Activated CD4-positive, alpha-beta memory T cell treated with anti-CD3 and anti-CD28 coated beads, Interleukin-2, amount 10 ng/mL, durations not matched to agents 7 days and 5 days (primary cell): ENCODE measurements around the gene CYP4F2. TPM values are rescaled to one million over a fixed set of nuclear protein-coding genes. Genes with fewer than 3 reads are reported as not detected.
"Not testable (repeated sequence)": the region's sequence is repeated elsewhere in the genome, so short reads cannot be mapped to it uniquely, and the experiment has no call there.

Experiments used
- CTCF ChIA-PET: fragments of 350-600 bp; sonication (Branson Sonifier 250); formaldehyde crosslinking; loops from one replicate; lab custom pipeline; 2021; ENCODE audit warnings: antibody characterized with exemption, inconsistent platforms; lab: Charles Lee
- POLR2A ChIA-PET: fragments of 350-600 bp; sonication (Branson Sonifier 250); formaldehyde crosslinking; loops from one replicate; lab custom pipeline; 2021; ENCODE audit warnings: antibody characterized with exemption; lab: Charles Lee
- DNase-seq: peaks from one replicate; pipeline ENCODE4 v3.0.0-alpha.2; 2020
- H3K27ac Mint-ChIP-seq: one replicate; pipeline ENCODE4 v1.8.0; 2021; ENCODE audit warnings: mild to moderate bottlenecking, mixed read lengths
- H3K27me3 Mint-ChIP-seq: one replicate; pipeline ENCODE4 v1.8.0; 2021; ENCODE audit warnings: mixed read lengths
- H3K36me3 Mint-ChIP-seq: one replicate; pipeline ENCODE4 v1.8.0; 2021; ENCODE audit warnings: low read depth, mixed read lengths
- H3K4me1 Mint-ChIP-seq: one replicate; pipeline ENCODE4 v1.8.0; 2021; ENCODE audit warnings: mixed read lengths
- H3K4me3 Mint-ChIP-seq: one replicate; pipeline ENCODE4 v1.8.0; 2021; ENCODE audit warnings: mild to moderate bottlenecking, mixed read lengths
- H3K9me3 Mint-ChIP-seq: one replicate; pipeline ENCODE4 v1.8.0; 2021; ENCODE audit warnings: mixed read lengths
- total RNA-seq, 2 experiments: library from RNA; stranded (reverse); gene quantifications; one replicate each; pipeline ENCODE4 v1.2.3, GENCODE V29; 2021

The CYP4F2 gene
- total RNA-seq, 2 experiments from 2014 or later = not detected

DNA sequence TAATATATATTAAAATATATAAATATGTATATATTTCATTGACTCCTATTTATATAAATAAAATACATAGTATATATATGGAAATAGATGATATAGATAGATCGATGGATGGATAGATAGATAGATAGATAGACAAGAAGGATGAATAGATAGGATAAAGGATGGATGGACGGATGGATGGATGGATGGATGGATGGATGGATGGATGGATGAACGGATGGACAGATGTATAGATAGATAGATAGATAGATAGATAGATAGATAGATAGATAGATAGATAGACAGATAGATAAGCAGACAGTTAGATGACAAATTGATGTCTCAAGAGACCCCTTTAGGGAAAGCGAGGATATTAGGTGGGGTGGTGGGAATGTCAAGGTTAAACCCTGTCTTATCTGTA is 21.4 kb upstream of the CYP4F2 start:
- CTCF ChIA-PET = no interaction called here
- peaks cover 26% of the 10 kb centered on the region for H3K27me3 Mint-ChIP-seq

DNA sequence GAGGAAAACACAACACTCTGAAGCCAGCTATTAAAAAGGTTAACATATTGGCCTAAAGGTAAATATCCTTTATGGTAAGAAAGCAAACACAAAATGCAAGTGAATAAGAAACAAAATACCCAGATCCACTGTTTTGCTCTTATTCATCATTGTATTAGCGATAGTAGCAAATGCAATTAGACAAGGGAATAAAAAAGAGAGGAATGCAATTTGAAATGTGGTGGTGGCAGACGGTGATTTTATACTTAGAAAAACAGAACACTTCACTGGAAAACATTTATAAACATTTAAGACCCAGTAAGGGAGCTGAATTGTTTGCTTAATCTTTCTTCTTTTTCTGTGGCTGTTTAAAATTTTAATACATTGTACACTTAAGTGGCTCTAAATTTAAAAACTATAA is 17.2 kb upstream of the CYP4F2 start:
- Mint-ChIP-seq H3K27me3 (peaks cover 34% of the 10 kb centered on the region), H3K4me1 (no peaks in the 10 kb centered on the region), H3K4me3 (no peak overlapping the region), H3K9me3 (peaks cover 3% of the 10 kb centered on the region), H3K27ac (no peak overlapping the region), H3K36me3 (no peaks in the 10 kb centered on the region)
- CTCF ChIA-PET = interaction anchor here (1.3 kb wide), 1 partner anchor 127 kb away, joined by 3 read pairs; no protein-coding TSS in a partner anchor
- DNase-seq = no peak
- POLR2A ChIA-PET = no interaction called here

More for the DNA sequence above, 21.4 kb upstream of the CYP4F2 start:
- Mint-ChIP-seq H3K36me3 (no peaks in the 10 kb centered on the region), H3K4me3 (no peak overlapping the region), H3K4me1 (no peaks in the 10 kb centered on the region), H3K27ac (no peak overlapping the region), H3K9me3 (peaks cover 3% of the 10 kb centered on the region)
- no peak for DNase-seq
- POLR2A ChIA-PET = no interaction called here

DNA sequence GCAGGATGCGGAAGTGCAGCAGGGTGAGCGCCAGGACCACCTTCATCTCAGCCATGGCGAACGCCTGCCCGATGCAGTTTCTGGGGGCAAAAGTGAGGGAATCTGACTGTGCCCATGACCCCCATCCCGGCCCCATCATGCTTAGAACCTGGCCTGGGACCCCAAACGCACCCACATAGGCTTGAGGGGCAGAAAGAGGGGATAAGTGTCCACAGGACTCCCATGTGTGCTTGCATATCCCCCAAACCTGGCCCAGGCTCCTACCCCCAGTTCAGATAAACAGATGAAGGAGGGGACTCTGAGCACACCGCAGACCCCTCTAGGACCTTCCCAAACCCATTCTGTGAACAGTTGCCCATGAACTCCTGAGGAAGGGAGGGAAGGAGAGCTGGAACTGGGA is 16.0 kb upstream of the CYP4F2 start:
- ChIA-PET POLR2A (no interaction called here), CTCF (no interaction called here)
- peaks cover 3% of the 10 kb centered on the region for H3K9me3 Mint-ChIP-seq
- no peaks in the 10 kb centered on the region for H3K4me1 Mint-ChIP-seq
- H3K27ac Mint-ChIP-seq = no peak overlapping the region
- no peaks in the 10 kb centered on the region for H3K36me3 Mint-ChIP-seq
- no peak for DNase-seq
- H3K27me3 Mint-ChIP-seq = peaks cover 42% of the 10 kb centered on the region
- H3K4me3 Mint-ChIP-seq = no peak overlapping the region

DNA sequence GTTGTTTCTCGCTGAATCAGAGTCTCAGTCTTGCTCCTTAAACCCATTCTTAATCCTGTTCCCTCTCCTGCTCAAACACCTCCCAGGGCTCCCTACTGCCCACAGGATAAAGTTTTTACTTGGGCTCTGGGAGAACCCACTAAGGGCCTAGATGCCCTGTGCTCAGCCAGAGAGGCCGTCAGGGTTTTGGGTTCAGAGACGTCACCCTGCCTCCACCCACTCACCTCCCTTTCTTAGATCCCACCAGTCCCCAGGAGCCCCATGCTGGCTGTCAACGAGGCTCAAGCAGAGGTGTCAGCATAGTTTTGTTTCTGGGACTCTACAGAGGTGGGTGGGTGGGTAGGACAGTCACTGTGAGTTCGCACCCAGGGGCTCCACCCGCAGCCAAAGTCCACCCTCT is 15.5 kb upstream of the CYP4F2 start:
- H3K4me3 Mint-ChIP-seq = no peak overlapping the region
- CTCF ChIA-PET = no interaction called here
- H3K9me3 Mint-ChIP-seq = peaks cover 3% of the 10 kb centered on the region
- POLR2A ChIA-PET = no interaction called here
- H3K36me3 Mint-ChIP-seq = no peaks in the 10 kb centered on the region
- H3K27ac Mint-ChIP-seq = no peak overlapping the region
- H3K4me1 Mint-ChIP-seq = no peaks in the 10 kb centered on the region
- H3K27me3 Mint-ChIP-seq = peaks cover 44% of the 10 kb centered on the region
- no peak for DNase-seq

DNA sequence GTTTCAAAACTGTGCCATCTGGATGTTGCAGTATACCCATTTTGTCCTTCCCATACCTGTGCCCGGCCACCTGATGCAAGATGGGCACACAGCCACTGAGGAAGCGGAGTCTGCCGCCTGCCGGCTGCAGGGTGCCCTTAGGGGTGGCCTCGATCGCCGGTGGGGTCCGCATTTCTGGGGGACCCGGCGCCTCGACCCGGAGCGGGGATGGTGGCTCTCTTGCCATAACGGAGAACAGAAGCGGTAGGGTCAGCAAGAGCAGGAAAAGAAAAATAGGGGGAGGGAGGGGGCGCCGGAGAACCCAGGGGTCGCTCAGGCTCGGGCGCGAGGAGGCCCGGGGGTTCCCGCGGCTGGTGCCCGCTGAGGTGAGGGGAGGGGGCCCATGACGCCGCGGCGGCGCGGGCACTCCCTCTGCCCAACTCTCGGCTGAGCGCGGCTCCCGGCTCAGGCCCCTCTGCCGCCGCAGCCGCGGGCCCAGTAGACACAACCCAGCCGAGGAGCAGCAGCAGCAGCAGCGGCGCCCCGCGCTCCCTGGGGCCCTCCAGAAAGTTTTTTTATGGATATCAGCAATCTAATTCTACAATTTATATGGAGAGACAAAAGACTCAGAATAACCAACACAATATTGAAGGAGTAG is 13.8 kb upstream of the CYP4F2 start:
- CTCF ChIA-PET = no interaction called here
- DNase-seq = no peak
- H3K27ac Mint-ChIP-seq = no peak overlapping the region
- H3K4me1 Mint-ChIP-seq = no peaks in the 10 kb centered on the region
- peaks cover 3% of the 10 kb centered on the region for H3K9me3 Mint-ChIP-seq
- H3K4me3 Mint-ChIP-seq = no peak overlapping the region
- H3K36me3 Mint-ChIP-seq = no peaks in the 10 kb centered on the region
- H3K27me3 Mint-ChIP-seq = peaks cover 42% of the 10 kb centered on the region
- POLR2A ChIA-PET = no interaction called here

DNA sequence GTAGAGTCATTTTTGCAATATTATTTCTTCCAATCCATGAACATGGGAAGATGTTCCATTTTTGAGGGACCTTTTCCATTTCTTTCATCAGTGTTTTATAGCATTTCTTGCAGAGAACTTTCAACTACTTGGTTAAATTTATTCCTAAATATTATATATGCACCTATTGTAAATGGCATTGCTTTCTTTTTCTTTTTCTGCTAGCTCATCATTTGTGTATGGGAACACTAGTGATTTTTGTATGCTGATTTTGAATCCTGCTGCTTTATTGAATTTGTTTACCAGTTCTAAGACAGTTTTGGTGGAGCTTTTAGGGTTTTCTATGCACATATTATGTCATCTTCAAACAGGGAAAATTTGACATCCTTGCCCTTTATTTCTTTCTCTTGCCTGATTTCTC is 7.2 kb upstream of the CYP4F2 start:
- ChIA-PET POLR2A (no interaction called here), CTCF (no interaction called here)
- Mint-ChIP-seq H3K27me3 (peaks cover 63% of the 10 kb centered on the region), H3K9me3 (peaks cover 6% of the 10 kb centered on the region), H3K36me3 (no peaks in the 10 kb centered on the region), H3K4me3 (no peak overlapping the region), H3K27ac (no peak overlapping the region), H3K4me1 (peaks cover 4% of the 10 kb centered on the region)
- no peak for DNase-seq

DNA sequence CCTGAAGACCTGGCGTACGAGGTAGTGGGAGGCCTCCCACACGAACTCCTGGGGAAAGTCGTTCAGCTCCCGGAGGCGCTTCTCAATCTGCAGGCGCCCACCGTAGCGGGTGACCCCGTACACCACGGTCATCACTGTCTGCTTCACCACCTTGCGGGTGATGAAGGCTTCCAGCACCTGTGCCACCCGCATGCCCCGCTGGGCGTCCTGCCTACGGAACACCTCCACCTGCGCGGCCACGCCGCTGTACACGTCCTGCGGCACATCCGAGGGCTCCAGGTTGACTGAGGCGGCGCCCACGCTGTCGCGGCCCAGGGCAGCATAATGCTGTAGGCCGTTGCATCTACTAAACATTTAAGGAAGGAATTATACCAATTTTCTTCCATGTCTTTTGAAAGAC is 5.0 kb upstream of the CYP4F2 start:
- H3K4me3 Mint-ChIP-seq, H3K27ac Mint-ChIP-seq, CTCF ChIA-PET, H3K4me1 Mint-ChIP-seq, H3K36me3 Mint-ChIP-seq, H3K9me3 Mint-ChIP-seq, DNase-seq, POLR2A ChIA-PET: not testable (repeated sequence)
- peaks cover 58% of the 10 kb centered on the region for H3K27me3 Mint-ChIP-seq

DNA sequence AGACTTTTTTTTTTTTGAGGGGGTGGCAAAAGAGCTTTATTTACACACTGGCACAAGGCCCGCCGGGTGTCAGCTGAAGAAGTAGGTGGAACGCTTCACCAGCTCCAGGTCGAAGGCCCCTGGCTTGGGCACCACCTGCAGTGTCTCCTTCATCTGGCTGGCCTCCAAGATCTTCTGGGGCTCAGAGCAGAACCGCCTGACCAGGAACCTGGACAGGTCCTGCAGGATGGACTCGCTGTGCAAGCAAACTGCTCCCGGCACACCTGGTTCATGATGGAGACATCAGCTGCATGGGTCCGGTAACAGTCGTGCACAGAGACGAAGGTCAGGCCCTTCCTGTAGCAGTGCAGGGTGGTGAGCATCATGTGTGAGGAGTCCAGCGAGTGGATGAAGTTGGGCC is 4.4 kb upstream of the CYP4F2 start:
- Mint-ChIP-seq H3K4me3 (no peak overlapping the region), H3K27ac (no peak overlapping the region), H3K4me1 (peaks cover 4% of the 10 kb centered on the region), H3K27me3 (peaks cover 54% of the 10 kb centered on the region), H3K9me3 (peaks cover 6% of the 10 kb centered on the region), H3K36me3 (no peaks in the 10 kb centered on the region)
- no peak for DNase-seq
- POLR2A ChIA-PET = no interaction called here
- CTCF ChIA-PET = interaction anchor here (0.6 kb wide), 1 partner anchor 770 kb away, joined by 4 read pairs; no protein-coding TSS in a partner anchor

DNA sequence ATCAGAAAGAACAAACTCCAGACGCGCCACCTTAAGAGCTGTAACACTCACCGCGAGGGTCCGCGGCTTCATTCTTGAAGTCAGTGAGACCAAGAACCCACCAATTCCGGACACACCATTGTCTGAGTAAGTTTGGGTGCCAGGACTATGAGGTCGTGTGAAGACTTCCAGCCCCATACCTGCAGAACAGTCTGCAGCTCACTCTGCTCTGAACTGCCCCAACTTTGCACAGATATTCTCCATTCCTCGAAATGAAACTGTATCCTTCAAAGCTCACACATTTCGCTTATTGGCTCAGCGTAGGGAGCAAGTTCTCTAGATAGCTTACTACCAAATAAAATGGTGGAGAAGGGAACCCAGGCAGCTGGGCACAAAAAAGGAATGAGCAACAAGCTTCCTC is 2.6 kb upstream of the CYP4F2 start:
- no peaks in the 10 kb centered on the region for H3K36me3 Mint-ChIP-seq
- CTCF ChIA-PET = interaction anchor here (0.5 to 1.3 kb wide), 3 partner anchors 17 to 914 kb away, joined by 3 read pairs; no protein-coding TSS in a partner anchor
- DNase-seq = no peak
- peaks cover 6% of the 10 kb centered on the region for H3K9me3 Mint-ChIP-seq
- peak overlapping the region; percentile 24 for H3K4me3 Mint-ChIP-seq
- H3K27ac Mint-ChIP-seq = no peak overlapping the region
- peaks cover 39% of the 10 kb centered on the region for H3K27me3 Mint-ChIP-seq
- POLR2A ChIA-PET = interaction anchor here (0.6 kb wide), 1 partner anchor 752 kb away, joined by 3 read pairs; no protein-coding TSS in a partner anchor
- peaks cover 4% of the 10 kb centered on the region for H3K4me1 Mint-ChIP-seq

DNA sequence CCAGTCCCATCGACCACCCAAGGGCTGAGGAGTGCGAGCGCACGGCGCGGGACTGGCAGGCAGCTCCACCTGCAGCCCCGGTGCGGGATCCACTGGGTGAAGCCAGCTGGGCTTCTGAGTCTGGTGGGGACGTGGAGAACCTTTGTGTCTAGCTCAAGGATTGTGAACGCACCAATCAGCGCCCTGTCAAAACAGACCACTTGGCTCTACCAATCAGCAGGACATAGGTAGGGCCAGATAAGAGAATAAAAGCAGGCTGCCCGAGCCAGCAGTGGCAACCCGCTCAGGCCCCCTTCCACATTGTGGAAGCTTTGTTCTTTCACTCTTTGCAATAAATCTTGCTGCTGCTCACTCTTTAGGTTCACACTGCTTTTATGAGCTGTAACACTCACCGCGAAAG is 2.2 kb upstream of the CYP4F2 start:
- peaks cover 37% of the 10 kb centered on the region for H3K27me3 Mint-ChIP-seq
- not testable (repeated sequence) for H3K27ac Mint-ChIP-seq, H3K36me3 Mint-ChIP-seq, H3K4me1 Mint-ChIP-seq, H3K9me3 Mint-ChIP-seq, DNase-seq
- H3K4me3 Mint-ChIP-seq = peak overlapping the region; percentile 24
- ChIA-PET CTCF (interaction anchor here (0.6 to 1.3 kb wide), 2 partner anchors 17 to 808 kb away, joined by 3 read pairs; no protein-coding TSS in a partner anchor), POLR2A (interaction anchor here (0.6 kb wide), 1 partner anchor 751 kb away, joined by 3 read pairs; no protein-coding TSS in a partner anchor)

DNA sequence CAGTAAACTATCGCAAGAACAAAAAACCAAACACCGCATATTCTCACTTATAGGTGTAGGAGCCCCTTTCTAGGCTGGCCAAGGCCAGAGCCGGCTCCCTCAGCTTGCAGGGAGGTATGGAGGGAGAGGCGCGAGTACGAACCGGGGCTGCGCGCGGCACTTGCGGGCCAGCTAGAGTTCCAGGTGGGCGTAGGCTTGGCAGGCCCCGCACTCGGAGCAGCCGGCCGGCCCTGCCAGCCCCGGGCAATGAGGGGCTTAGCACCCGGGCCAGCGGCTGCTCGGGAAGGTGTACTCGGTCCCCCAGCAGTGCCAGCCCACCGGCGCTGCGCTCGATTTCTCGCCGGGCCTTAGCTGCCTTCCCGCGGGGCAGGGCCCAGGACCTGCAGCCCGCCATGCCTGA is 1.7 kb upstream of the CYP4F2 start:
- H3K27me3 Mint-ChIP-seq = peaks cover 34% of the 10 kb centered on the region
- H3K4me3 Mint-ChIP-seq, H3K27ac Mint-ChIP-seq, POLR2A ChIA-PET, CTCF ChIA-PET, H3K9me3 Mint-ChIP-seq, DNase-seq, H3K4me1 Mint-ChIP-seq, H3K36me3 Mint-ChIP-seq: not testable (repeated sequence)

DNA sequence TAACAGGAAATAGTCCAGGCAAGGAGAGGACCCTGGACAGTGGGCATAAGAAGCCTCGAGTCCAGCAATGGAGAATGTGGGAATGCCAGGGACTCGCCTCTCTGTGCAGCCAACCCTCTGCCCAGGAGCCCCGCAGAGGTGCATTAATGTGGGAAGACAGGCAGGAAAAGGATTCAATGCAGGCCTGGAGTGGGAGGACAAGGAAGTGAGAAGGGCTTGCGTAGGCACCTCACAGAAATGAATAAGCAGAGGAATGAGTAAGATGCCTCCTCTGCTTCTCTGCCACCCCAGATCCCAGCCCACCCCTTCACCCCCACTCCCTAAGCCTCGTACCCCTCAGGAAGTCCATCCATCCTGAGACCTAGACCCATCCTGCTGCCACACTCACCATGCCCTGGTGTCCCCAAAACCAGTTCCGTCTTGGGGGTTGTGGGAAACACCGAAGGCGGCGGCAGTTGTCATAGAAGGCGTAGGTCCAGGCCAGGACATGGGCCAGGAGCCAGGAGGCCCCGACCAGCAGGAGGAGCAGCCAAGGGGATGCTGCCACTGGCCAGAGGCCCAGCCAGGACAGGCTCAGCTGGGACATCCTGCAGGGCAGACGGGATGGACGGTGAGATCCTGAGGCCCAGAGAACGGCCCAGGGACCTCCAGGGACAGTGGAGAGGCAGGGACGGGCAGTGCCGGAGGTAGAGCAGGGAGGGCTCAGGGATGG is 692 bp downstream of the CYP4F2 start:
- Mint-ChIP-seq H3K4me1 (peaks cover 4% of the 10 kb centered on the region), H3K27me3 (peaks cover 23% of the 10 kb centered on the region), H3K9me3 (no peaks in the 10 kb centered on the region), H3K4me3 (no peak overlapping the region), H3K27ac (no peak overlapping the region), H3K36me3 (no peaks in the 10 kb centered on the region)
- CTCF ChIA-PET = no interaction called here
- DNase-seq = no peak
- POLR2A ChIA-PET = no interaction called here

DNA sequence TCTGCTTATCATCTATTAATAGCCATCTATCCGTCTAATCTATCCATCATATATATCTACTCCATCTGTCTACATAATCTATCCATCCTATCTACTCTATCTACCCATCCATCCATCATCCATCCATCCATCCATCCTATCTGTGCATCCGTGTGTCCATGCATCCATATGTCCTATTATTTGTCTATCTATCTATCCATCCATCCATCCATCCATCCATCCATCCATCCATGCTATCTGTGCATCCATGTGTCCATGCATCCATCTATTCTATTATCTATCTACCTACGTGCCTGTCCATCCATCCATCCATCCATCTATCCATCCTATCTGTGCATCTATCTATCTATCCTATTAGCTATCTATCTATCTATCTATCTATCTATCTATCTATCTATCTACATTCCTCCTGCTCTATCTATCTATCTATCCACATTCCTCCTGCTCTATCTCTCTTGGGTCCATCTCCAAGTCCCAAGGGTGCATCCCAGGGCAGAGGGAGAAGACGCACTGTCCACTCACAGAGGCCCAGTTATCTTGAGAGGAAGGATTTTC is 1.9 kb downstream of the CYP4F2 start:
- Mint-ChIP-seq H3K27me3 (peaks cover 16% of the 10 kb centered on the region), H3K9me3 (no peaks in the 10 kb centered on the region), H3K36me3 (no peaks in the 10 kb centered on the region), H3K4me3 (no peak overlapping the region), H3K27ac (no peak overlapping the region), H3K4me1 (peaks cover 4% of the 10 kb centered on the region)
- no peak for DNase-seq
- ChIA-PET POLR2A (no interaction called here), CTCF (no interaction called here)
